Breast epithelium (tissue), 3 donors: ENCODE measurements around the gene TMPRSS9.

ENCODE experiments used
- CTCF ChIP-seq, 3 donors: fragments of 450-650 bp; IDR thresholded peaks; one replicate each; pipeline ENCODE4 v1.5.1; 2016 to 2017; ENCODE audit warnings: antibody characterized with exemption in 3 of 3, mild to moderate bottlenecking in 3 of 3, moderate library complexity in 3 of 3
- POLR2AphosphoS5 ChIP-seq, 3 donors: sonication (generic); formaldehyde crosslinking; IDR thresholded peaks; one replicate each; pipeline ENCODE4 v1.6.1; 2017; ENCODE audit warnings: antibody characterized with exemption in 3 of 3

GRCh38 chr19:2320939-2321338, 39.1 kb upstream of the TMPRSS9 start:
- TF ChIP-seq CTCF (IDR thresholded peaks at IDR 0.05) = no peak
- TF ChIP-seq POLR2AphosphoS5 (IDR thresholded peaks at IDR 0.05) = no peak
